Panc1 (cell line): ENCODE results near the gene FAM83C. TPM values are rescaled to one million over a fixed set of nuclear protein-coding genes. Genes with fewer than 3 reads are reported as not detected.
A peak's percentile ranks its signal among the peaks of the same experiment; 100 is the strongest.

Experiments used
- ATAC-seq: fragments of 200-7000 bp; cut with Tn5 transposase; 2 replicates; pipeline ENCODE4 v1.9.1; 2020; ENCODE audit warnings: mild to moderate bottlenecking, moderate library complexity
- BruUV-seq: library from RNA; stranded (reverse); fragments of 400-500 nt; replicated peaks from 2 replicates; lab custom pipeline; 2021; lab: Mats Ljungman, UMichigan
- CTCF ChIA-PET: fragments of 300-600 bp; sonication (Branson Sonifier 250); formaldehyde crosslinking; loops from one replicate; lab custom pipeline; 2022; ENCODE audit warnings: antibody characterized with exemption; lab: Charles Lee
- POLR2A ChIA-PET: fragments of 300-600 bp; sonication (Branson Sonifier 250); formaldehyde crosslinking; loops from one replicate; lab custom pipeline; 2022; ENCODE audit warnings: antibody characterized with exemption; lab: Charles Lee
- DNase-seq: peaks from one replicate; pipeline ENCODE4 v3.0.0-alpha.2; 2010; ENCODE audit warnings: low read depth, low spot score
- H3K27ac ChIP-seq: 2 replicates; pipeline ENCODE4 v1.5.1; 2011; ENCODE audit warnings: mild to moderate bottlenecking, low read length, inconsistent platforms
- H3K27me3 ChIP-seq: fragments of 200-500 bp; sonication (Bioruptor generic); 2 replicates; pipeline ENCODE4 v1.6.0; 2014; ENCODE audit warnings: low read length, inconsistent platforms; ENCODE audit not compliant: control insufficient read depth, insufficient read depth
- H3K36me3 ChIP-seq: fragments of 200-500 bp; sonication (Bioruptor generic); 2 replicates; pipeline ENCODE4 v1.5.1; 2014; ENCODE audit warnings: inconsistent platforms, mild to moderate bottlenecking, low read length, moderate library complexity; ENCODE audit not compliant: control insufficient read depth, insufficient read depth
- H3K4me1 ChIP-seq: 2 replicates; pipeline ENCODE4 v1.5.1; 2011; ENCODE audit warnings: inconsistent platforms, mild to moderate bottlenecking, low read length, moderate library complexity; ENCODE audit not compliant: control insufficient read depth, insufficient read depth
- H3K4me3 ChIP-seq, 2 experiments: 2 replicates each; pipeline ENCODE4 v1.5.1; 2011 to 2012; ENCODE audit warnings: low read depth in 2 of 2, low read length in 2 of 2, mild to moderate bottlenecking in 2 of 2, inconsistent platforms in 1 of 2, moderate library complexity in 1 of 2
- H3K9me3 ChIP-seq: fragments of 200-500 bp; sonication (Bioruptor generic); 2 replicates; pipeline ENCODE4 v1.5.1; 2014; ENCODE audit warnings: low read depth, mild to moderate bottlenecking, inconsistent platforms, low read length, moderate library complexity; ENCODE audit not compliant: control insufficient read depth, insufficient read depth
- CTCF ChIP-seq: fragments of 450-650 bp; IDR thresholded peaks from 2 replicates; pipeline ENCODE4 v1.5.1; 2017; ENCODE audit warnings: mild to moderate bottlenecking
- POLR2AphosphoS5 ChIP-seq: IDR thresholded peaks from 2 replicates; pipeline ENCODE4 v1.6.1; 2012; ENCODE audit warnings: mild to moderate bottlenecking, low read depth, low read length, moderate library complexity
- SIN3A ChIP-seq: IDR thresholded peaks from 2 replicates; pipeline ENCODE4 v1.6.1; 2012; ENCODE audit warnings: low read depth, mild to moderate bottlenecking, low read length, moderate library complexity, borderline replicate concordance; ENCODE audit not compliant: insufficient read depth
- TCF7L2 ChIP-seq: IDR thresholded peaks from 2 replicates; pipeline ENCODE4 v1.6.1; 2011; ENCODE audit warnings: mild to moderate bottlenecking, low read depth, low read length, inconsistent platforms
- in situ Hi-C: cut with HindIII; loops from 2 replicates; pipeline ENCODE4 v1.10.0; 2016; ENCODE audit warnings: low sequenced_read_pairs, low pct_unique_long_range_greater_than_20kb
- intact Hi-C: fragments of 100-400 bp; cut with micrococcal nuclease; formaldehyde crosslinking; loops from one replicate; pipeline ENCODE4 v1.10.0; 2022; ENCODE audit not compliant: unreplicated experiment
- total RNA-seq: library from RNA; stranded (reverse); gene quantifications from one replicate; pipeline ENCODE4 v1.2.1, GENCODE V29; 2021; ENCODE audit not compliant: unreplicated experiment
- TF ChIP-seq, protein P1 (sequence below), 2 experiments: IDR thresholded peaks; 2 replicates each; pipeline ENCODE4 v1.6.1; 2011 to 2012; ENCODE audit warnings: low read depth in 2 of 2, control low read depth in 1 of 2, low read length in 1 of 2, mild to moderate bottlenecking in 1 of 2, moderate library complexity in 1 of 2; ENCODE audit not compliant: insufficient read depth in 1 of 2

FAM83C gene
- total RNA-seq, 1 experiment from 2014 or later: not detected

DNA sequence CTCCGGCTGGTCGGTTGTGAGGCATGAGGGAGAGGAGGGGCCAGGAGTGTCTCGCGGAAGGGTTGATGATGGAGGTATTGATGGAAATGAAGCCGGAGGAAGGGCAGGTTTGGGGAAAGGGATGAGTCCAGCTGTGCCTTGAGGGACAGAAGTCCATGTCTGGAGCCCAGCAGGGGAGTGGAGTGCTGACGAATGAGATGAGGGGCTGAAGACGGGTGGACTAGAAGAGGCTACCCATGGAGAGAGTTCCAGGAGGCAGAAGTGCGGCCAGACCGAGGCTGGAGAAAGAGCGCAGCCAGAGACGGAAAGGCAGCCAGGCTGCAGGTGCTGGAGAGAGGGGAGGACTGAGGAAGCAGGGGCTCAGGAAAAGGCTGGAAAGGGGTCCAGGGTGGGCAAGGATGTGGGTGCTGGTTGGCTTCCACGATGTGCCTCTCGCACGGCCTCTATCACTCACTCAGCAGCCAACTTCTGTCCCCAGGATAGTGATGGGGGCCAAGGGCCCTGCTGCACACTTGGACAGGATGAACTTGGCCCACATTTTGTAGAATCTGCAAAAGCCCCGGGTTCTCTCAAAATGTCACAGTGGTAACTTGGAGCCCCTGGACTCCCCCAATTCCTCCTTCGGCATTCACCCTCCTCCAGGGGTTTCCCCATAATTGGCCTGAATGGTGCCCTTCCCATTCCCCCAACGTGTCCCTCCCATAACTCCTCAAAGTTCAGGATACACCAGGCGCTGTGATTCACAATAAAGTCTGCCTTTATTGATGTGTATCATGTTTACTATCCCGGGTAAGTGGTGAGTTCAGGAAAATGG is 7.0 kb downstream of the FAM83C start:
- intact Hi-C loops: no loop called here
- Histone ChIP-seq H3K36me3 (peaks cover 6% of the 10 kb centered on the region), H3K4me1 (peaks cover 14% of the 10 kb centered on the region), H3K27ac (peak overlapping the region; percentile 98), H3K27me3 (no peaks in the 10 kb centered on the region), H3K9me3 (no peaks in the 10 kb centered on the region), H3K4me3 (peak overlapping the region; percentile 91 to 94)
- POLR2A ChIA-PET: interaction anchor here (0.6 to 0.9 kb wide), 10 partner anchors 13 to 1726 kb away, joined by 3 to 9 read pairs (median 5); no protein-coding TSS in a partner anchor
- BruUV-seq: TSS peak; percentile 95
- ATAC-seq (peak; percentile 20), DNase-seq (no peak)
- CTCF ChIA-PET: interaction anchor here (0.6 to 0.8 kb wide), 2 partner anchors 59 to 163 kb away, joined by 3 to 5 read pairs; no protein-coding TSS in a partner anchor
- in situ Hi-C loops: no loop called here
- TF ChIP-seq SIN3A (no peak), POLR2AphosphoS5 (no peak), TCF7L2 (no peak), CTCF (no peak)
- TF ChIP-seq, protein P1, sequence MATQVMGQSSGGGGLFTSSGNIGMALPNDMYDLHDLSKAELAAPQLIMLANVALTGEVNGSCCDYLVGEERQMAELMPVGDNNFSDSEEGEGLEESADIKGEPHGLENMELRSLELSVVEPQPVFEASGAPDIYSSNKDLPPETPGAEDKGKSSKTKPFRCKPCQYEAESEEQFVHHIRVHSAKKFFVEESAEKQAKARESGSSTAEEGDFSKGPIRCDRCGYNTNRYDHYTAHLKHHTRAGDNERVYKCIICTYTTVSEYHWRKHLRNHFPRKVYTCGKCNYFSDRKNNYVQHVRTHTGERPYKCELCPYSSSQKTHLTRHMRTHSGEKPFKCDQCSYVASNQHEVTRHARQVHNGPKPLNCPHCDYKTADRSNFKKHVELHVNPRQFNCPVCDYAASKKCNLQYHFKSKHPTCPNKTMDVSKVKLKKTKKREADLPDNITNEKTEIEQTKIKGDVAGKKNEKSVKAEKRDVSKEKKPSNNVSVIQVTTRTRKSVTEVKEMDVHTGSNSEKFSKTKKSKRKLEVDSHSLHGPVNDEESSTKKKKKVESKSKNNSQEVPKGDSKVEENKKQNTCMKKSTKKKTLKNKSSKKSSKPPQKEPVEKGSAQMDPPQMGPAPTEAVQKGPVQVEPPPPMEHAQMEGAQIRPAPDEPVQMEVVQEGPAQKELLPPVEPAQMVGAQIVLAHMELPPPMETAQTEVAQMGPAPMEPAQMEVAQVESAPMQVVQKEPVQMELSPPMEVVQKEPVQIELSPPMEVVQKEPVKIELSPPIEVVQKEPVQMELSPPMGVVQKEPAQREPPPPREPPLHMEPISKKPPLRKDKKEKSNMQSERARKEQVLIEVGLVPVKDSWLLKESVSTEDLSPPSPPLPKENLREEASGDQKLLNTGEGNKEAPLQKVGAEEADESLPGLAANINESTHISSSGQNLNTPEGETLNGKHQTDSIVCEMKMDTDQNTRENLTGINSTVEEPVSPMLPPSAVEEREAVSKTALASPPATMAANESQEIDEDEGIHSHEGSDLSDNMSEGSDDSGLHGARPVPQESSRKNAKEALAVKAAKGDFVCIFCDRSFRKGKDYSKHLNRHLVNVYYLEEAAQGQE (IDR thresholded peaks at IDR 0.05; ENCODE audit: insufficient read depth in 1 of 2, low read depth in 2 of 2, low read length in 1 of 2): no peak

DNA sequence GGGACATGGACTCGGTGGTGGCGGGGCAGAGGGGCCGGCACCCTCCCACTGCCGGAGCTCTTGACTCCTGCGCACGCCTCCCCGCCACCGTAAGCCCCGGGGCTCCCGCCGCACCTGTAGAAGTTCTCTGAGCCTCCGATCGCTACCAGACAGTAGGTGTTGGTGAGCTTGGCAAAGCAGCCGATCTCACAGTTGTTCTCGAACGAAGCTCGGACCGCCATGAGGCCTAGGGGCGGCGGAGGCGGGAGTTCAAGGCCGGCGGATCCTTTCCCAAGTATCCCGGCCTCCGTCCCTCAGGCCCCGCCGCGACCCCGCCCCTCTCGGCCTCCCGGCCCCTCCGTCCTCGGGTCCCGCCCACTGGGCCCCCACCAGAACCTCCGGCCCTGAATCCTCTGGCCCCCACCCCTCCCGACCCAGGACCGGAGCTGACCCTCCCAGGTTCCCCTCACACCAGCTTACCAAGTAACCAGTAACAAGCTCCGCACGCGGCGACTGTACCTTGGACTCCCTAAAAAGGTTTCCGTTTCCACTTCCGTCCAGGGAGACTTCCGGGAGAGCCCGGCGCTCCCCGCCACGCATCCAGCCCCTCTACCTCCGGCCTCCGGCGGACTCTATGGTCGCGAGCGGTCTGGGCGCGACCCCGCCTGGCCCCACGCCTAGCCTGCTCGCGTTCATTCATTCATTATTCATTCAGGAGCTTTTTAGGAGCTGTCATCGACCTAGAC is 7.8 kb downstream of the FAM83C start, which contains the start of gene EIF6:
Gene EIF6 (minus strand): TSS at position 506 of the 725 bp plus-strand sequence. CDS start 285 bp downstream, at position 221.
- H3K36me3 ChIP-seq: peaks cover 9% of the 10 kb centered on the region
- DNase-seq: no peak
- no peaks in the 10 kb centered on the region for H3K9me3 ChIP-seq
- no peaks in the 10 kb centered on the region for H3K27me3 ChIP-seq
- intact Hi-C loops: no loop called here
- CTCF ChIA-PET: interaction anchor here (0.6 to 0.8 kb wide), 3 partner anchors 60 to 163 kb away, joined by 3 to 5 read pairs (median 3); no protein-coding TSS in a partner anchor
- TF ChIP-seq TCF7L2 (peak; percentile 73; the same call in 1 of the 2 replicates), SIN3A (peak; percentile 49; the same call in 1 of the 2 replicates), POLR2AphosphoS5 (peak; percentile 93)
- TF ChIP-seq, protein P1 (IDR thresholded peaks at IDR 0.05; ENCODE audit: insufficient read depth in 1 of 2, low read depth in 2 of 2, low read length in 1 of 2): no peak; a peak in 1 of 4 replicates
- POLR2A ChIA-PET: interaction anchor here (0.6 to 0.9 kb wide), 12 partner anchors 14 to 1727 kb away, joined by 3 to 9 read pairs (median 5); no protein-coding TSS in a partner anchor
- H3K4me1 ChIP-seq: peaks cover 21% of the 10 kb centered on the region
- ATAC-seq: peak; percentile 91
- in situ Hi-C loops: no loop called here
- peak within 1 kb of the TSS; percentile 98 for H3K27ac ChIP-seq
- BruUV-seq: no TSS peak
- H3K4me3 ChIP-seq: peak within 1 kb of the TSS; percentile 91 to 94
